Loucy (cell line): ENCODE data around the gene CDCA4.

Source experiments
- H2AFZ ChIP-seq: fragments of 200-600 bp; sonication (generic); 2 replicates; pipeline ENCODE4 v1.6.0; 2016; ENCODE audit warnings: antibody characterized with exemption, mild to moderate bottlenecking, low read length, moderate library complexity
- H3F3A ChIP-seq: fragments of 200-600 bp; 2 replicates; pipeline ENCODE4 v1.6.0; 2016; ENCODE audit warnings: antibody characterized with exemption, low read depth, mild to moderate bottlenecking
- H3K27me3 ChIP-seq: fragments of 200-600 bp; sonication (generic); 2 replicates; pipeline ENCODE4 v1.6.1; 2014; ENCODE audit warnings: low read length, mild to moderate bottlenecking; ENCODE audit not compliant: insufficient read depth, poor library complexity, severe bottlenecking
- H3K36me3 ChIP-seq: fragments of 200-600 bp; sonication (generic); 2 replicates; pipeline ENCODE4 v1.6.1; 2016; ENCODE audit warnings: low read length; ENCODE audit not compliant: insufficient read depth
- H3K4me1 ChIP-seq: fragments of 200-600 bp; sonication (generic); 2 replicates; pipeline ENCODE4 v1.5.1; 2014; ENCODE audit warnings: low read length, mild to moderate bottlenecking; ENCODE audit not compliant: insufficient read depth, poor library complexity, severe bottlenecking
- H3K4me2 ChIP-seq: fragments of 200-600 bp; sonication (generic); 2 replicates; pipeline ENCODE4 v1.6.0; 2014; ENCODE audit warnings: antibody characterized with exemption, low read length, low read depth, mild to moderate bottlenecking; ENCODE audit not compliant: poor library complexity, severe bottlenecking
- H3K4me3 ChIP-seq: fragments of 200-600 bp; sonication (generic); 2 replicates; pipeline ENCODE4 v1.5.1; 2014; ENCODE audit warnings: low read length, mild to moderate bottlenecking, mixed read lengths; ENCODE audit not compliant: poor library complexity, severe bottlenecking
- H3K79me2 ChIP-seq: fragments of 200-600 bp; sonication (generic); 2 replicates; pipeline ENCODE4 v1.6.1; 2014; ENCODE audit warnings: low read length; ENCODE audit not compliant: insufficient read depth
- H3K9ac ChIP-seq: fragments of 200-600 bp; sonication (generic); 2 replicates; pipeline ENCODE4 v1.6.0; 2014; ENCODE audit warnings: mild to moderate bottlenecking, low read depth, low read length, moderate library complexity; ENCODE audit not compliant: poor library complexity, severe bottlenecking
- H3K9me2 ChIP-seq: fragments of 200-600 bp; sonication (generic); replicated peaks from 2 replicates; pipeline ENCODE4 v1.6.1; 2016; ENCODE audit warnings: low read depth, low read length, mixed read lengths
- H3K9me3 ChIP-seq: fragments of 200-600 bp; sonication (generic); 2 replicates; pipeline ENCODE4 v1.6.1; 2014; ENCODE audit warnings: mild to moderate bottlenecking, antibody characterized with exemption, low read length, low read depth; ENCODE audit not compliant: insufficient read depth
- H4K20me1 ChIP-seq: fragments of 200-600 bp; sonication (generic); 2 replicates; pipeline ENCODE4 v1.6.0; 2014; ENCODE audit warnings: antibody characterized with exemption, low read length, mild to moderate bottlenecking; ENCODE audit not compliant: insufficient read depth, poor library complexity, severe bottlenecking
- CTCF ChIP-seq: fragments of 200-600 bp; sonication (generic); conservative IDR thresholded peaks from 2 replicates; pipeline ENCODE4 v1.5.1; 2014; ENCODE audit warnings: mild to moderate bottlenecking, antibody characterized with exemption, low read length
- EZH2phosphoT487 ChIP-seq: fragments of 200-600 bp; IDR thresholded peaks from 2 replicates; pipeline ENCODE4 v1.6.1; 2018; ENCODE audit warnings: antibody characterized with exemption, mild to moderate bottlenecking, moderate library complexity, borderline replicate concordance

CDCA4 gene

GRCh38 chr14:104993808-104994591 lies 26.9 kb downstream of the CDCA4 start:
- H3K79me2 ChIP-seq: no peaks in the 10 kb centered on the region
- no peaks in the 10 kb centered on the region for H3K27me3 ChIP-seq
- no peaks in the 10 kb centered on the region for H3K9me3 ChIP-seq
- no peaks in the 10 kb centered on the region for H3K36me3 ChIP-seq
- H3K4me1 ChIP-seq: no peaks in the 10 kb centered on the region
- no peak overlapping the region for H3K4me3 ChIP-seq
- no peaks in the 10 kb centered on the region for H4K20me1 ChIP-seq
- H3F3A ChIP-seq: no peaks in the 10 kb centered on the region
- H3K4me2 ChIP-seq: no peak overlapping the region
- no peak overlapping the region for H2AFZ ChIP-seq
- H3K9me2 ChIP-seq: no peaks in the 10 kb centered on the region
- H3K9ac ChIP-seq: no peak overlapping the region
- TF ChIP-seq CTCF: no peak; the same call in 1 of the 2 replicates
- TF ChIP-seq EZH2phosphoT487: no peak

GRCh38 chr14:104993306-104993705 lies 27.6 kb downstream of the CDCA4 start:
- Histone ChIP-seq H3K9me2 (no peaks in the 10 kb centered on the region), H3F3A (no peaks in the 10 kb centered on the region), H3K4me1 (no peaks in the 10 kb centered on the region), H3K36me3 (no peaks in the 10 kb centered on the region), H2AFZ (no peak overlapping the region), H3K4me3 (no peak overlapping the region), H3K9me3 (no peaks in the 10 kb centered on the region), H3K9ac (no peak overlapping the region), H3K27me3 (no peaks in the 10 kb centered on the region), H3K4me2 (no peak overlapping the region), H3K79me2 (no peaks in the 10 kb centered on the region), H4K20me1 (no peaks in the 10 kb centered on the region)
- TF ChIP-seq EZH2phosphoT487: no peak
- no peak for TF ChIP-seq CTCF

GRCh38 chr14:104992501-104992900 lies 28.4 kb downstream of the CDCA4 start:
- H3K36me3 ChIP-seq: no peaks in the 10 kb centered on the region
- no peaks in the 10 kb centered on the region for H3K9me3 ChIP-seq
- H2AFZ ChIP-seq: no peak overlapping the region
- H3K4me1 ChIP-seq: no peaks in the 10 kb centered on the region
- no peak overlapping the region for H3K4me3 ChIP-seq
- H3K27me3 ChIP-seq: no peaks in the 10 kb centered on the region
- no peaks in the 10 kb centered on the region for H3K9me2 ChIP-seq
- TF ChIP-seq EZH2phosphoT487: no peak
- no peak for TF ChIP-seq CTCF
- no peak overlapping the region for H3K4me2 ChIP-seq
- H3F3A ChIP-seq: no peaks in the 10 kb centered on the region
- no peak overlapping the region for H3K9ac ChIP-seq
- no peaks in the 10 kb centered on the region for H3K79me2 ChIP-seq
- no peaks in the 10 kb centered on the region for H4K20me1 ChIP-seq
